Prostate gland (tissue), 2 donors: ENCODE data around the gene COQ10B.

Experiments
- CTCF ChIP-seq, 4 experiments: fragments of 200-600 bp in 2 of 4; fragments of 450-650 bp in 2 of 4; sonication (generic) in 2 of 4; IDR thresholded peaks; 1 replicate in 3 of 4; 2 replicates in 1 of 4; pipeline ENCODE4 v1.5.1; 2016 to 2019; ENCODE audit warnings: antibody characterized with exemption in 4 of 4, mild to moderate bottlenecking in 2 of 4, moderate library complexity in 2 of 4
- POLR2A ChIP-seq: fragments of 450-650 bp; IDR thresholded peaks from one replicate; pipeline ENCODE4 v1.6.1; 2016; ENCODE audit warnings: antibody characterized with exemption, mild to moderate bottlenecking
- POLR2AphosphoS5 ChIP-seq: sonication (generic); formaldehyde crosslinking; IDR thresholded peaks from one replicate; pipeline ENCODE4 v1.6.1; 2017; ENCODE audit warnings: antibody characterized with exemption

DNA sequence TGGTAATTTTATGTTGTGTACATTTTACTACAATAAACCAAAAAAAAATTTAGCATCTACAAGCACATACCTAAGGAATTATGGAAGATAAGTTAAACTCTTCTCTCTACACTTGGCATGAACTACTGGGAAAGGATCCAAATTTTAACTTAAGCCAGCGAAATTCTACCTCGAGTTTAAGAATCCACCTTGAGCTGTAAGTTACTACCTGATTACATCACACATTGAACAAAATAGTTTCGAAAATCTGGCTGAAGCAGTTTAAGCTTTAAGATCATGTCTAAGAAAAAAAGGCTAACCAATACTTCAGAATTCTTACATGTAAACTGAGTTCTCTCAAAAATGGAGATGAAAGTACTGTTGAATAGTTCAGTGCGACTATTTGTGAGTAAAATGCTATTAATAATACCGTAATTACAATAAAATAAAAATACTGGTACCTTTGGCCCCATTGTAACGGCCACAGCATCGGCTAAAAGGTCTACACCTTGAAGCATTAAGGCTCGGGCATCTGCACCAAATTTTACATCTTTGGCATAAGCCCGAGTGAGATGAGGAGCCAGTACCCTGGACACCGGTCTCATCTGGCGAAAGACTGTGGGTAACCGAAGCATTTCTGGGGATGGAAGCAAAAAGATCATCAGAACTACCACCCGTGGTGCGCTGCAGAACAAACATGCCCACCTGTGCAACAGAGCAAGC, 45.0 kb downstream of the COQ10B start:
- TF ChIP-seq CTCF (IDR thresholded peaks at IDR 0.05): no peak
- no peak for TF ChIP-seq POLR2AphosphoS5
- no peak for TF ChIP-seq POLR2A
